Measurements from ENCODE around the gene BBS9. TPM values are rescaled to one million over a fixed set of nuclear protein-coding genes. Genes with fewer than 3 reads are reported as not detected.
A peak's percentile ranks its signal among the peaks of the same experiment; 100 is the strongest.

The BBS9 gene
- total and polyA plus RNA-seq, 2 of the 4 experiments (the other 2 are of a cell fraction) = 7.9 to 9.5 TPM

DNA sequence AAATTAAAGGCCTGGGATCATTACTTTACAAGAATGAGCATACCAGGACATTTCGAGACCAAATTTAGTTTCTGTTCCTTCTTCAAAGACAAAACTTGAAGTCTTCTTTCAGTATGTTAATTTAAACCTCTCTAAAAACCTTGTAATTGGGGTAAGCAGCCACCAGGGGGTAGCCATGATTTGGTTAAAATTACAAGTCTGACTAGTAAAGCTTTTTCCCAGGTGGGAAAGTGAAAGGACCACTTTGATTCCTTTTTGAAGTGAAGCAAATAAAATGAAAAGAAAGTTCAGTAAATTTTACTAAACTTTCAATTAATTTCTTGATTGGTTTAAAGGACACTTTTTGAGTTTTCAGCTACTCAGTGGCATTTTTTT lies 294.3 kb downstream of the BBS9 start:
- no peak overlapping the region for H2BK120ac ChIP-seq (ENCODE audit: low read depth, low read length)
- H3K9me1 ChIP-seq (ENCODE audit: insufficient read depth, low read length) = no peaks in the 10 kb centered on the region
- dilution Hi-C loops (cut with HindIII; ENCODE audit: low sequenced_read_pairs, unreplicated experiment) (no loop called here), intact Hi-C loops (cut with micrococcal nuclease) (loop anchor here (5.0 kb wide), 3 partner anchors 181 to 744 kb away; partner anchors contain the start of gene BMPER), in situ Hi-C loops (cut with MboI; ENCODE audit: low sequenced_read_pairs) (loop anchor here (10.0 kb wide), 1 partner anchor 511 kb away; no protein-coding TSS in a partner anchor)
- no peak overlapping the region for H3K14ac ChIP-seq (replicated peaks; ENCODE audit: low read depth, low read length)
- H3K4me3 ChIP-seq (ENCODE audit: insufficient read depth, low read depth, low read length) = no peak overlapping the region
- no peak overlapping the region for H3K4ac ChIP-seq (ENCODE audit: low read depth, low read length)
- H3K56ac ChIP-seq (ENCODE audit: extremely low read depth, insufficient read depth, low read length) = no peak overlapping the region
- no peak overlapping the region for H3K18ac ChIP-seq (ENCODE audit: low read depth, low read length)
- H3K9me3 ChIP-seq (ENCODE audit: control insufficient read depth, insufficient read depth, low read length) = no peaks in the 10 kb centered on the region
- H3K23ac ChIP-seq (ENCODE audit: low read depth, low read length) = no peak overlapping the region
- DNase-seq (no peak), ATAC-seq (ENCODE audit: low read depth) (no peak)
- CTCF ChIA-PET = interaction anchor here (1.0 to 1.8 kb wide), 3 partner anchors 13 to 511 kb away, joined by 3 to 4 read pairs (median 3); no protein-coding TSS in a partner anchor
- H4K8ac ChIP-seq (ENCODE audit: low read depth in 2 of 2, low read length in 2 of 2) = no peak overlapping the region
- no peak overlapping the region for H2AK5ac ChIP-seq (ENCODE audit: low read depth, low read length)
- H3K79me1 ChIP-seq (ENCODE audit: low read depth in 1 of 2, low read length in 2 of 2) = no peaks in the 10 kb centered on the region
- no peak overlapping the region for H2BK5ac ChIP-seq (ENCODE audit: low read depth, low read length, poor library complexity, severe bottlenecking)
- H3K4me1 ChIP-seq (ENCODE audit: control insufficient read depth, insufficient read depth, low read length) = peaks cover 7% of the 10 kb centered on the region; the same call in 1 of the 2 replicates
- POLR2A ChIA-PET (ENCODE audit: unreplicated experiment) = interaction anchor here (0.7 kb wide), 1 partner anchor 24 kb away, joined by 3 read pairs; no protein-coding TSS in a partner anchor
- no peak overlapping the region for H2BK15ac ChIP-seq (ENCODE audit: low read depth, low read length)
- H3K36me3 ChIP-seq (ENCODE audit: control insufficient read depth, insufficient read depth, low read length) = no peaks in the 10 kb centered on the region
- H3K27ac ChIP-seq (ENCODE audit: insufficient read depth, low read length) = no peak overlapping the region
- no peak overlapping the region for H2AK9ac ChIP-seq (replicated peaks; ENCODE audit: low read depth, low read length, poor library complexity)
- H2BK20ac ChIP-seq (ENCODE audit: low read depth, low read length) = no peak overlapping the region
- no peak overlapping the region for H3K4me2 ChIP-seq (ENCODE audit: low read depth, low read length)
- H4K91ac ChIP-seq (ENCODE audit: insufficient read depth, low read depth, low read length) = no peak overlapping the region
- BruUV-seq (replicated peaks) = no TSS peak
- no peak overlapping the region for H3K9ac ChIP-seq (ENCODE audit: low read depth, low read length)
- TF ChIP-seq RAD21 (IDR thresholded peaks at IDR 0.05; ENCODE audit: low read length) (peak; percentile 36), MAFK (IDR thresholded peaks at IDR 0.05; ENCODE audit: low read depth, low read length) (no peak)
- TF ChIP-seq, protein P1, sequence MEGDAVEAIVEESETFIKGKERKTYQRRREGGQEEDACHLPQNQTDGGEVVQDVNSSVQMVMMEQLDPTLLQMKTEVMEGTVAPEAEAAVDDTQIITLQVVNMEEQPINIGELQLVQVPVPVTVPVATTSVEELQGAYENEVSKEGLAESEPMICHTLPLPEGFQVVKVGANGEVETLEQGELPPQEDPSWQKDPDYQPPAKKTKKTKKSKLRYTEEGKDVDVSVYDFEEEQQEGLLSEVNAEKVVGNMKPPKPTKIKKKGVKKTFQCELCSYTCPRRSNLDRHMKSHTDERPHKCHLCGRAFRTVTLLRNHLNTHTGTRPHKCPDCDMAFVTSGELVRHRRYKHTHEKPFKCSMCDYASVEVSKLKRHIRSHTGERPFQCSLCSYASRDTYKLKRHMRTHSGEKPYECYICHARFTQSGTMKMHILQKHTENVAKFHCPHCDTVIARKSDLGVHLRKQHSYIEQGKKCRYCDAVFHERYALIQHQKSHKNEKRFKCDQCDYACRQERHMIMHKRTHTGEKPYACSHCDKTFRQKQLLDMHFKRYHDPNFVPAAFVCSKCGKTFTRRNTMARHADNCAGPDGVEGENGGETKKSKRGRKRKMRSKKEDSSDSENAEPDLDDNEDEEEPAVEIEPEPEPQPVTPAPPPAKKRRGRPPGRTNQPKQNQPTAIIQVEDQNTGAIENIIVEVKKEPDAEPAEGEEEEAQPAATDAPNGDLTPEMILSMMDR (conservative IDR thresholded peaks at IDR 0.05; ENCODE audit: low read depth, low read length) = peak; percentile 26; the same call in 1 of the 2 replicates
- H2AFZ ChIP-seq (replicated peaks; ENCODE audit: low read length, poor library complexity) = no peak overlapping the region
- no CpG with 5 or more reads among the region's 1 CpG for WGBS, 2 experiments (ENCODE audit: extremely low coverage in 2 of 2, insufficient read length in 1 of 2)
- no peak overlapping the region for H4K5ac ChIP-seq (ENCODE audit: low read depth, low read length)
- peaks cover 13% of the 10 kb centered on the region for H3K27me3 ChIP-seq (ENCODE audit: control insufficient read depth, insufficient read depth, low read length)
- H4K20me1 ChIP-seq (ENCODE audit: insufficient read depth, low read length) = no peaks in the 10 kb centered on the region
